ENCODE results near the gene SH3RF3. TPM values are rescaled to one million over a fixed set of nuclear protein-coding genes. Genes with fewer than 3 reads are reported as not detected.

The SH3RF3 gene
- total RNA-seq, 2 donors from 2014 or later: 1.5 to 1.8 TPM

GRCh38 chr2:109193807-109194619 is 65.0 kb downstream of the SH3RF3 start:
- H3K36me3 ChIP-seq (ENCODE audit: control insufficient read depth, insufficient read depth, low read length): no peaks in the 10 kb centered on the region
- H3K4me3 ChIP-seq (ENCODE audit: low read length): no peak overlapping the region
- Mint-ChIP-seq H3K36me3 (ENCODE audit: low read depth) (no peaks in the 10 kb centered on the region), H3K27me3 (ENCODE audit: insufficient read depth) (no peaks in the 10 kb centered on the region), H3K4me1 (peaks cover 19% of the 10 kb centered on the region), H3K9me3 (no peaks in the 10 kb centered on the region), H3K27ac (no peak overlapping the region), H3K4me3 (no peak overlapping the region)
- DNase-seq: no peak
- TF ChIP-seq, protein P1, sequence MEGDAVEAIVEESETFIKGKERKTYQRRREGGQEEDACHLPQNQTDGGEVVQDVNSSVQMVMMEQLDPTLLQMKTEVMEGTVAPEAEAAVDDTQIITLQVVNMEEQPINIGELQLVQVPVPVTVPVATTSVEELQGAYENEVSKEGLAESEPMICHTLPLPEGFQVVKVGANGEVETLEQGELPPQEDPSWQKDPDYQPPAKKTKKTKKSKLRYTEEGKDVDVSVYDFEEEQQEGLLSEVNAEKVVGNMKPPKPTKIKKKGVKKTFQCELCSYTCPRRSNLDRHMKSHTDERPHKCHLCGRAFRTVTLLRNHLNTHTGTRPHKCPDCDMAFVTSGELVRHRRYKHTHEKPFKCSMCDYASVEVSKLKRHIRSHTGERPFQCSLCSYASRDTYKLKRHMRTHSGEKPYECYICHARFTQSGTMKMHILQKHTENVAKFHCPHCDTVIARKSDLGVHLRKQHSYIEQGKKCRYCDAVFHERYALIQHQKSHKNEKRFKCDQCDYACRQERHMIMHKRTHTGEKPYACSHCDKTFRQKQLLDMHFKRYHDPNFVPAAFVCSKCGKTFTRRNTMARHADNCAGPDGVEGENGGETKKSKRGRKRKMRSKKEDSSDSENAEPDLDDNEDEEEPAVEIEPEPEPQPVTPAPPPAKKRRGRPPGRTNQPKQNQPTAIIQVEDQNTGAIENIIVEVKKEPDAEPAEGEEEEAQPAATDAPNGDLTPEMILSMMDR (conservative IDR thresholded peaks at IDR 0.05): no peak
- 88 to 90% methylated on average over 11 to 17 of the region's 17 CpGs for WGBS, 2 experiments (ENCODE audit: insufficient coverage in 1 of 2, insufficient read length in 1 of 2)
- H3K27me3 ChIP-seq (ENCODE audit: control insufficient read depth, insufficient read depth, low read length, poor library complexity, severe bottlenecking): no peaks in the 10 kb centered on the region
- no peaks in the 10 kb centered on the region for H3K9me3 ChIP-seq (ENCODE audit: control insufficient read depth, low read length)
- no peak overlapping the region for H3K27ac ChIP-seq (ENCODE audit: low read depth, low read length)
- peaks cover 18% of the 10 kb centered on the region for H3K4me1 ChIP-seq (ENCODE audit: control insufficient read depth, insufficient read depth, low read length)
- no peak overlapping the region for H3K9ac ChIP-seq (ENCODE audit: extremely low read depth, low read length, poor library complexity, severe bottlenecking)

DNA sequence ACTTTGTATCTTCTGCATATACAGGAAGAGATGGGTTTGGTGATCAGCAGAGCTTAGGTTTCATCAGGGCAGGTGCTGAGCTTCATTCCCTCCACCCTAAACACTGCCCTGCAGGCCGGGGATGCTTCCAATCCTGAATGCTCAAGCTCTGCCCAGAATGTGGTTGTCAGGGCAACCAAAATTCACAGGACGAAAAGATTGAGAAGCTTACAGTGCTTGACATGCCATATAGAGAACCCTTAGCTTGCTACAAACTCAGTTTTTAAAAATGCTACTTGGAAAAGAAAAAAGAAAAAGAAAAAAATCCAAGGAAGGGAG is 65.6 kb downstream of the SH3RF3 start:
- H3K4me1 Mint-ChIP-seq: peaks cover 19% of the 10 kb centered on the region
- Histone ChIP-seq H3K9ac (ENCODE audit: extremely low read depth, low read length, poor library complexity, severe bottlenecking) (no peak overlapping the region), H3K9me3 (ENCODE audit: control insufficient read depth, low read length) (no peaks in the 10 kb centered on the region), H3K4me3 (ENCODE audit: low read length) (no peak overlapping the region), H3K36me3 (ENCODE audit: control insufficient read depth, insufficient read depth, low read length) (no peaks in the 10 kb centered on the region), H3K4me1 (ENCODE audit: control insufficient read depth, insufficient read depth, low read length) (peaks cover 18% of the 10 kb centered on the region), H3K27ac (ENCODE audit: low read depth, low read length) (no peak overlapping the region), H3K27me3 (ENCODE audit: control insufficient read depth, insufficient read depth, low read length, poor library complexity, severe bottlenecking) (no peaks in the 10 kb centered on the region)
- H3K27ac Mint-ChIP-seq: no peak overlapping the region
- no peaks in the 10 kb centered on the region for H3K36me3 Mint-ChIP-seq (ENCODE audit: low read depth)
- TF ChIP-seq, protein P1 (conservative IDR thresholded peaks at IDR 0.05): no peak
- WGBS, 2 experiments (ENCODE audit: insufficient coverage in 1 of 2, insufficient read length in 1 of 2): 70 to 79% methylated on average over 2 of the region's 2 CpGs
- DNase-seq: no peak
- H3K27me3 Mint-ChIP-seq (ENCODE audit: insufficient read depth): no peaks in the 10 kb centered on the region
- no peaks in the 10 kb centered on the region for H3K9me3 Mint-ChIP-seq
- no peak overlapping the region for H3K4me3 Mint-ChIP-seq

DNA sequence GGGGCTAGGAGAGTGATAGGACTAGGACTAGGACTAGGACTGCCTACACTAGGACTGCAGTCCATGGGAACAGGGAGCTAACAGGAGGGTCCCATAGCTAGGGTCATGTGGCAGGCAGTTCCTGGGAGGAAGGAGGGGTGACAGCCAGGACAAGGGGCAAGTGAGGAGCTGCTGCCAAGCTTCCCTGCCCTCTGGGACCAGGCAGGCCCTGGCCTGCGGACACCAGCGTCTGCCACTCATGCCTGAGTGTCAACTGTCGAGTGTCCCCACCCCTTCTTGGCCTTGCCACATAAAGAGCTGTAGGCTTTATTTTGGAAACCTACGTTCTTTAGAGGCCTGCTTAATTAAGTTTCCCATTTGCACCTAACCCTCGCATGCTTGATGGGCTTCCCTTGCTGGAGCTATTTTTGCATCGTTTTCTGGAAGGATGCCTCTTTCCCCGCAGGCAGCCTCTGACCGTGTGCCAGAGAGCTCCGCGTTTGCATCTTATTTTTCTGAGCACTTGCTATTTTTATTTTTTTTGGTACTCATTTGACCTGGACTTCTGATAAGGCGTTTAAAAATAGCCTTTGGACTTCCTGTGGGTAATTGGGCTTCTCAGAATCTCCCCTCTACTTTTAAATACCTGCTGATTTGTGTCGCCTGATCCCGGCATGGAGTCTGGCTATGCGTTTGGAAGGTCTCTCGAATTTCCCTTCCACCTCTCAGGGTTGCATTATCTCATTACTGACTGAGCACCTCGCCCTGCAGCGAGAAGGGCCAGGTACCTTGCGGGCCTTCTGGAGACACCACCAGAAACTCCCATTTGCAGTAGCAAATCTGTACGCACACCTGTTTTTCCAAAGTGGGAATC is 66.4 kb downstream of the SH3RF3 start:
- H3K27ac Mint-ChIP-seq: no peak overlapping the region
- H3K4me3 Mint-ChIP-seq: no peak overlapping the region
- H3K9me3 Mint-ChIP-seq: no peaks in the 10 kb centered on the region

More for the DNA sequence above, 66.4 kb downstream of the SH3RF3 start:
- H3K4me3 ChIP-seq (ENCODE audit: low read length): no peak overlapping the region
- 81 to 90% methylated on average over 15 to 19 of the region's 19 CpGs for WGBS, 2 experiments (ENCODE audit: insufficient coverage in 1 of 2, insufficient read length in 1 of 2)
- Mint-ChIP-seq H3K36me3 (ENCODE audit: low read depth) (no peaks in the 10 kb centered on the region), H3K4me1 (peaks cover 21% of the 10 kb centered on the region), H3K27me3 (ENCODE audit: insufficient read depth) (no peaks in the 10 kb centered on the region)
- no peak overlapping the region for H3K9ac ChIP-seq (ENCODE audit: extremely low read depth, low read length, poor library complexity, severe bottlenecking)
- H3K9me3 ChIP-seq (ENCODE audit: control insufficient read depth, low read length): no peaks in the 10 kb centered on the region
- no peak overlapping the region for H3K27ac ChIP-seq (ENCODE audit: low read depth, low read length)
- DNase-seq: no peak
- H3K36me3 ChIP-seq (ENCODE audit: control insufficient read depth, insufficient read depth, low read length): no peaks in the 10 kb centered on the region
- TF ChIP-seq, protein P1 (conservative IDR thresholded peaks at IDR 0.05): no peak
- peaks cover 18% of the 10 kb centered on the region for H3K4me1 ChIP-seq (ENCODE audit: control insufficient read depth, insufficient read depth, low read length)
- no peaks in the 10 kb centered on the region for H3K27me3 ChIP-seq (ENCODE audit: control insufficient read depth, insufficient read depth, low read length, poor library complexity, severe bottlenecking)
